ENCODE measurements around the gene CPA4. TPM values are rescaled to one million over a fixed set of nuclear protein-coding genes. Genes with fewer than 3 reads are reported as not detected.
"Not testable (repeated sequence)": the region's sequence is repeated elsewhere in the genome, so short reads cannot be mapped to it uniquely, and the experiment has no call there.

Gene CPA4
- total RNA-seq, 1 donor from 2014 or later, result not detected

DNA sequence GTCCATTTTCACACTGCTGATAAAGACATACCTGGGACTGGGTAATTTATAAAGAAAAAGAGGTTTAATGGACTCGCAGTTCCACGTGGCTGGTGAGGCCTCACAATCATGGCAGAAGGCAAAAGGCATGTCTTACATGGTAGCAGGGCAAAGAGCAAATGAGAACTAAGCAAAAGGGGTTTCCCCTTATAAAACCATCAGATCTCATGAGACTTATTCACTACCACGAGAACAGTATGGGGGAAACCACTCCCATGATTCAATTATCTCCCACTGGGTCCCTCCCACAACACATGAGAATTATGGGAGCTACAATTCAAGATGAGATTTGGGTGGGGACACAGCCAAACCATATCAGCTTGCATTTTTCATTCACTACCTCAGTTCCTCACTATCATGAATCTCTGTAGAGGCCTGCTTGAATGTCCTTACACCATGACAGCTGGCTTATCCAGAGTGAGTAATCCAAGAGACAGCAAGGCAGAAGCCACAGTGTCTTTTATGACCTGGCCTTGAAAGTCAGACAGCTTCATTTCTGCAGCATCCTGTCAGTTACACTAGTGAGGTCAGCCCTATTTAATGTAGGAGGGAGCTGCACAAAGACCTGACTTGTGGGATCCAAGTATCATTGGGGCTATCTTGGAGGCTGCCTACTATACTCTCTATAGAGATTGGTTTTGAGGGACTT is 28.7 kb downstream of the CPA4 start:
- H3K27ac Mint-ChIP-seq; H3K4me3 Mint-ChIP-seq (ENCODE audit: low read depth); DNase-seq (ENCODE audit: low spot score); H3K36me3 Mint-ChIP-seq (ENCODE audit: low read depth); H3K9me3 Mint-ChIP-seq; H3K27me3 Mint-ChIP-seq (ENCODE audit: low read depth); H3K4me1 Mint-ChIP-seq (ENCODE audit: low read depth); intact Hi-C loops (cut with micrococcal nuclease): not testable (repeated sequence)

DNA sequence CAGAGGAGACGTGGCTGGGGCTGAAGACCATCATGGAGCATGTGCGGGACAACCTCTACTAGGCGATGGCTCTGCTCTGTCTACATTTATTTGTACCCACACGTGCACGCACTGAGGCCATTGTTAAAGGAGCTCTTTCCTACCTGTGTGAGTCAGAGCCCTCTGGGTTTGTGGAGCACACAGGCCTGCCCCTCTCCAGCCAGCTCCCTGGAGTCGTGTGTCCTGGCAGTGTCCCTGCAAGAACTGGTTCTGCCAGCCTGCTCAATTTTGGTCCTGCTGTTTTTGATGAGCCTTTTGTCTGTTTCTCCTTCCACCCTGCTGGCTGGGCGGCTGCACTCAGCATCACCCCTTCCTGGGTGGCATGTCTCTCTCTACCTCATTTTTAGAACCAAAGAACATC is 29.7 kb downstream of the CPA4 start:
- no peak overlapping the region for H3K4me3 Mint-ChIP-seq (ENCODE audit: low read depth)
- H3K36me3 Mint-ChIP-seq (ENCODE audit: low read depth), result no peaks in the 10 kb centered on the region
- H3K27me3 Mint-ChIP-seq (ENCODE audit: low read depth), result no peaks in the 10 kb centered on the region
- H3K9me3 Mint-ChIP-seq, result no peaks in the 10 kb centered on the region
- no peak overlapping the region for H3K27ac Mint-ChIP-seq
- no peak for DNase-seq (ENCODE audit: low spot score)
- H3K4me1 Mint-ChIP-seq (ENCODE audit: low read depth), result no peaks in the 10 kb centered on the region
- intact Hi-C loops (cut with micrococcal nuclease), result no loop called here

DNA sequence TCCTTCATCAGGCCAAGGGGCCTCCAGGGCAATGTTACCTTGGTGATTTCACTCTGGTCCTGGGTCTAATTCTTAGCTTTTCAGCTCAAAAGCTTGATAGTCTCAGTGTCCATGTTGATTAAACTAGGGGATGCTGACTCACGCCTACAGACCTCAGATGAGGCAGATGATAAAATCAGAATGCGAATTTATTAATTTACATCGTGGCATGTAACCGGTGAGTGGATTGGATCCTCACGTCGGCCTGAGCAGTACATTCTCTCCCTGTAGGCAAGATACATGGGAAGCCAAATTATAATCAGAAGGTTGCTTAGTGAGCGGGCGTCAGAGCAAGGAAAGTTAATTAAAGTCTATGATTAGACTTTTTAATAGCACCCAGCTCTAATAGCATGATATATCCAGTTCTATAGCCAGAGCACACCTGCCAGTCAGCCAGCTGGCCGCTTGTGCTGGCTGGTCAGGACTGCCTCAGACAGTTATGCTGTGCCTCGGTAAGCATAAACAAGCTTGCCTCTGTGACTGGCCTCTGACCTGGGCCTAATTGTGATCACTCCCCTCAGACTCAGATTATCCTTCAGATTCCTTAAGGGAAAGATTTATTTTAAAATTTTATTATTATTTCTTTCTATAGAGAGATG is 31.5 kb downstream of the CPA4 start:
- no peak overlapping the region for H3K4me3 Mint-ChIP-seq (ENCODE audit: low read depth)
- H3K36me3 Mint-ChIP-seq (ENCODE audit: low read depth), result no peaks in the 10 kb centered on the region

DNA sequence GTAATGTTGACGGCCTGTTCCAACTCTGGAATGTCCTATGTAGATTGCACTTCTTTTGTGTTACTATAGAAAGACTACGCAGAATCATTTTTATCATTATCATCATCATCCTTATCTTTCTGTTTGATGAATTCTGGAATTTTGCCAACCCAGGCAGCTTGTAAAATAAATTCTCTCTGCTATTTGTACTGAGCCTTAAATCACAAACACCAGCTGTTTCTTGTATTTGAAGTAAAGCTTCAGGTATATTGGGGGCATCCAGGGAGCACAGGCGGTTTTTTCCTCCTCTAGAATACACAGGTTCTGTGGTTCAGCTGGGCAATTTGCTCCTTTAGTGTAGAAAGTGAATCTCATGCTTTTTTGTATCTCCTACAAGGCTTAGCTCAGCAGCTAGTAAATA is 36.7 kb downstream of the CPA4 start:
- Mint-ChIP-seq H3K27me3 (ENCODE audit: low read depth) (peaks cover 5% of the 10 kb centered on the region), H3K4me3 (ENCODE audit: low read depth) (no peak overlapping the region), H3K4me1 (ENCODE audit: low read depth) (peaks cover 4% of the 10 kb centered on the region), H3K36me3 (ENCODE audit: low read depth) (no peaks in the 10 kb centered on the region), H3K9me3 (no peaks in the 10 kb centered on the region), H3K27ac (no peak overlapping the region)
- intact Hi-C loops (cut with micrococcal nuclease), result no loop called here
- DNase-seq (ENCODE audit: low spot score), result no peak

More for the DNA sequence above, 31.5 kb downstream of the CPA4 start:
- H3K9me3 Mint-ChIP-seq, result no peaks in the 10 kb centered on the region
- H3K4me1 Mint-ChIP-seq (ENCODE audit: low read depth), result no peaks in the 10 kb centered on the region
- intact Hi-C loops (cut with micrococcal nuclease), result no loop called here
- no peak overlapping the region for H3K27ac Mint-ChIP-seq
- DNase-seq (ENCODE audit: low spot score), result no peak
- no peaks in the 10 kb centered on the region for H3K27me3 Mint-ChIP-seq (ENCODE audit: low read depth)

DNA sequence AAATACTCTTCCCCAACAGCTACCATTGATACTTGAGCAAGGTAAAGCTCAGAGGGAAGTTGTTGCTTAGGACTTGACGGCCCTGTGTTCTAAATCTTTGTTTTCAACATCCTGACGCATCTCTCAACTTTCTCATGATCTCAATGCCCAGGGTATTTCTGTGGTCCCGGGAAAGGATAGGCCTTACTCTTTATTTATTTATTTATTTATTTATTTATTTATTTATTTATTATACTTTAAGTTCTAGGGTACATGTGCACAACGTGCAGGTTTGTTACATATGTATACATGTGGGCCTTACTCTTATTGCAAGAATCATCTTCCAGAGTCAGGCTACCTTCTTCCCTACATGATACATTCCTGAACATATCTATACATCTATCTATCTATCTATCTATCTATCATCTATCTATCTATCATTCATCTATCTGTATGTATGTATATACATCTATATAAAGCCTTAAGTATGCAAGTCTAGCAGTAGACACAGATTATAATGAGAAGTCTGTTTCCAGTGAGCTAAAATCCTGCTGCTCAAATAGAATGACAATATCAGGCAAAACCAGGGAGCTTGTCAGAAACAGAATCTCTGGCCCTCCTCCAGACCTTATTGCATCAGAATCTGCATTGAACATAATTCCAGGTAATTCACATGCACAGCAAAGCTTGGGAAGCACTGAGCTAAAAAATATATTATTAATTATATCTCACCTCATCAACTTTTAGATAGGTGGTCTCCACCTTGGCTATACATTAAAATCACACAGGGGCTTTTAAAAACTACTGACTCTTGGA is 39.5 kb downstream of the CPA4 start:
- H3K4me3 Mint-ChIP-seq (ENCODE audit: low read depth), result no peak overlapping the region

DNA sequence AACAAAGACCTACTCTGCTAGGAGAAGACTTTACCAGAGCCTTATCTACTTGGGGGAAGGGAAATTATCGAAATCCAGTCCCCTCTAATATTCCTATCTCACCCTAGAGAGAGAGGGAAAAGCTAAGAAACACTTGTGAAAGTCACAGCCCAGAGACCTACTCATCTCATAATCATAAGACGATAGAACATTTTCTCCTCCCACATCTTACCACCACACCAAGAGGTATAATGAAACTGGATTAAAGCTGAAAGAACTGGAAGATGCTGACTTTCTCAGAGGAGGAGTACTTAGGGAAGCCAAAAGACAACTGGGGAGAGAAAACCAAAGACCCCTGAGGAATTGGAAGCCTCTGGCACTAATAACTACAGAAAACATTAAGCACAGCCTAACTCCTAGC is 40.9 kb downstream of the CPA4 start:
- Mint-ChIP-seq H3K4me1 (ENCODE audit: low read depth) (peaks cover 4% of the 10 kb centered on the region), H3K4me3 (ENCODE audit: low read depth) (no peak overlapping the region), H3K36me3 (ENCODE audit: low read depth) (no peaks in the 10 kb centered on the region), H3K9me3 (no peaks in the 10 kb centered on the region), H3K27ac (no peak overlapping the region), H3K27me3 (ENCODE audit: low read depth) (peaks cover 5% of the 10 kb centered on the region)
- intact Hi-C loops (cut with micrococcal nuclease), result no loop called here
- no peak for DNase-seq (ENCODE audit: low spot score)

More for the DNA sequence above, 39.5 kb downstream of the CPA4 start:
- no peak overlapping the region for H3K27ac Mint-ChIP-seq
- H3K27me3 Mint-ChIP-seq (ENCODE audit: low read depth), result peaks cover 5% of the 10 kb centered on the region
- DNase-seq (ENCODE audit: low spot score), result no peak
- H3K36me3 Mint-ChIP-seq (ENCODE audit: low read depth), result no peaks in the 10 kb centered on the region
- H3K9me3 Mint-ChIP-seq, result no peaks in the 10 kb centered on the region
- H3K4me1 Mint-ChIP-seq (ENCODE audit: low read depth), result peaks cover 4% of the 10 kb centered on the region
- intact Hi-C loops (cut with micrococcal nuclease), result no loop called here

DNA sequence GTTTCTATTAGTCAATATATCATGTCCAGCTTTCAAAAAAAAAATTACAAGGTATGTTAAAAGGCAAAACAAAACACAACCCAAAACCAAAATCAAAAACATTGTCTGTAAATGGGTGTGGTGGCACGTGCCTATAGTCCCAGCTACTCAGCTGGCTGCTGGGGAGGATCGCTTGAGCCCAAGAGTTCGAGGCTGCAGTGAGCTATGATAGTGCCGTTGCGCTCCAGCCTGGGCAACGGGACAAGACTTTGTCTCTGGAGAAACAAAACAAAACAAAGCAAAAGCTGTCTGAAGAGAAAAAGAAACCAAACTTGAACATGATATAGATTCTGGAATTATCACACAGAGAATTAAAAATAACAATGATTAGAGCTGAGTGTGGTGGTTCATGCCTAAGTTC is 41.3 kb downstream of the CPA4 start:
- Mint-ChIP-seq H3K4me3 (ENCODE audit: low read depth) (no peak overlapping the region), H3K9me3 (no peaks in the 10 kb centered on the region), H3K36me3 (ENCODE audit: low read depth) (no peaks in the 10 kb centered on the region), H3K27ac (no peak overlapping the region), H3K4me1 (ENCODE audit: low read depth) (peaks cover 4% of the 10 kb centered on the region), H3K27me3 (ENCODE audit: low read depth) (peaks cover 5% of the 10 kb centered on the region)
- DNase-seq (ENCODE audit: low spot score), result no peak
- intact Hi-C loops (cut with micrococcal nuclease), result no loop called here

DNA sequence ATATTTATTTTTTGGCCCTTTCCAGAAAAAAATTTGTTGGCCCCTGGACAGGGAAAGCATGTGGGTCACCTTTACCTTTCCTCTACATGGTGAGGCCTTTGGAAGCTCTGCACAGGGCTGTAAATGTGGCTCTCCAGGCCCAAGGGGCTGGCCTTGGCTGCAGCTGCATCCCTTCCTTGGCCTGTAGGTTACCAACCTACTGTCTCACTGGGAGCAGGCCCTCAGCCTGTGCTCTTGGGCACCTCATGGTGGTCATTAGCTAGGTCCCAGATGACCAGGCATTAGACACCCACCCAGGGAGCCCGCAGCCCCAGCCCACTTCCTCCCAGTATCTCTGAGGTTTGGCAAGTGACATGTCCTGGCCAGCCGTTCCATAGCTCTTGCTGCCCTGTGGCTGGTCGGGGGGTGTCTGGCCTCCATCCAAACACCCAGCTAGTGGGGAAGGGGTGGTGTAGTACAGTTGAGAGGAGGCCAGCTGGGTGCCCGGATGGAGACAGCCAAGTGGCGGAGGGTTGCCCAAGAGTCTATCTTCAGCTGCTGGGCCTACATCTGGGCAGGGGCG is 44.5 kb downstream of the CPA4 start:
- intact Hi-C loops (cut with micrococcal nuclease), result no loop called here

DNA sequence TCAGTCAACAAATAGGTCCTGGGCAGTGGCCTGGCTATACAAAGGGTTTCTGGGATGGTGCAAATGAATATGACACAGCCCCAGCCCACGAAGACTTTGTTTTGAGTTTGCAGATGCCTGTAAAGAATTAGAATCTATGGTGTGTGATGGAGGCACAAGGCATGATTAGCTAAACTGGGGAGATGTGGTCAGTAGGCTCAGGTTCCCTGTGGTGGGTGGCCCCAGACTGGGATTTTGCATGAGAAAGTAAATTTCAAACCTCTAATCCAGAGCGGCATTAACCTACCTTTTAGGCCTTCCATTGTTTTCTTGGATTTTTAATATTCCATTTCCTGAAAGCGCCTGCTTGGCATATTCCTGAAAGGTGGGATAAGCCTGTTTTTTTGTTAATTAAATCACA is 45.3 kb downstream of the CPA4 start:
- H3K9me3 Mint-ChIP-seq, result no peaks in the 10 kb centered on the region
- peaks cover 4% of the 10 kb centered on the region for H3K4me1 Mint-ChIP-seq (ENCODE audit: low read depth)
- intact Hi-C loops (cut with micrococcal nuclease), result no loop called here
- no peak for DNase-seq (ENCODE audit: low spot score)
- no peak overlapping the region for H3K27ac Mint-ChIP-seq
- H3K4me3 Mint-ChIP-seq (ENCODE audit: low read depth), result no peak overlapping the region
- H3K27me3 Mint-ChIP-seq (ENCODE audit: low read depth), result peaks cover 2% of the 10 kb centered on the region
- no peaks in the 10 kb centered on the region for H3K36me3 Mint-ChIP-seq (ENCODE audit: low read depth)

More for the DNA sequence above, 44.5 kb downstream of the CPA4 start:
- no peaks in the 10 kb centered on the region for H3K36me3 Mint-ChIP-seq (ENCODE audit: low read depth)
- peaks cover 2% of the 10 kb centered on the region for H3K27me3 Mint-ChIP-seq (ENCODE audit: low read depth)
- H3K9me3 Mint-ChIP-seq, result no peaks in the 10 kb centered on the region
- H3K27ac Mint-ChIP-seq, result no peak overlapping the region
- no peak overlapping the region for H3K4me3 Mint-ChIP-seq (ENCODE audit: low read depth)
- DNase-seq (ENCODE audit: low spot score), result no peak
- peaks cover 4% of the 10 kb centered on the region for H3K4me1 Mint-ChIP-seq (ENCODE audit: low read depth)

DNA sequence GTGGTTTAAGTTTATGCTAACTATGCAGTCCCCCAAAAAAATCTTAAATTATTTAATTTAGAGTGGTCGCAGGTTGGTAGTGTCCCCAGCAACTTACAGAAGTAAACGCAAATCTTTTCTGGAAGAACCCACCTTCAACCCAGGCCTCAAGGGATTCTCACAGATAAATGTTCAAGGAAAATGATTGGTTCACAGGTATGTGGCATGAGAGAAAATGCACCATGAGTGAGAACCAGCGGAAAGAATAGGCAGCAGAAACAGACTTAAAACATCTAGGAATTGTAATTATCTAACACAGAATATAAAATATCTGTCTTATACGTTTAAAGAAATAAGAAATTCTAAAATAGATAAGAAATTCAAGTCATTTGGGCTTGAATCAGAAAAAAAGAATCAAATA is 48.9 kb downstream of the CPA4 start:
- Mint-ChIP-seq H3K4me1 (ENCODE audit: low read depth) (peaks cover 1% of the 10 kb centered on the region), H3K27me3 (ENCODE audit: low read depth) (peaks cover 6% of the 10 kb centered on the region), H3K36me3 (ENCODE audit: low read depth) (no peaks in the 10 kb centered on the region), H3K4me3 (ENCODE audit: low read depth) (no peak overlapping the region), H3K27ac (no peak overlapping the region), H3K9me3 (no peaks in the 10 kb centered on the region)
- intact Hi-C loops (cut with micrococcal nuclease), result no loop called here
- DNase-seq (ENCODE audit: low spot score), result no peak

DNA sequence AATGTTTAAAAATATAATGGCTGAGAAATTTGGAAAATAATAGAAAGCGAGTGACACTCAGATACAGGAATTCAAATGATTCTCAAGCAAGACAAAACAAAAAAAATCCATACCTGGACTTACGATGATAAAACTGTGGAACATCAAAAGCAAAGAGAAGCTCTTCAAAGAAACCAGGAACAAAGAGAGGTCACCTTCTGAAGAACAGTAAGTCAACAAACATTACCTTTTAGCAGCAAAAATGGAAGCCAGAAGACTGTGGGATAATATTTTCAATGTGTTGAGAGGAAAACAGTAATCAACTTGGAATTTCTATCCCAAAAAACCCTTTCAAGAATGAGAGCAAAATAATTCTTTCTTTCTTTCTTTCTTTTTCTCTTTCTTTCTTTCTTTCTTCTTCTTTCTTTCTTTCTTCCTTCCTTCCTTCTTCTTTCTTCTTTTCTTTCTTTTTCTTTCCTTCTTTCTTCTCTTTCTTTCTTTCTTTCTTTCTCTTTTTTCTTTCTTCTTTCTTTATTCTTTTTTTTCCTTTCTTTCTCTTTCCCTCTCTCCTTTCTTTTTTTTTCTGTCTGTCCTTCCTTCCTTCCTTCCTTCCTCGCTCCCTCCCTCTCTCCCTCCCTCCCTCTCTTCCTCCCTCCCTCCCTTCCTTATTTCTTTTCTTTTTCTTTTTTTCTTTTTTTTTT is 49.9 kb downstream of the CPA4 start:
- Mint-ChIP-seq H3K4me1 (ENCODE audit: low read depth) (peaks cover 1% of the 10 kb centered on the region), H3K27me3 (ENCODE audit: low read depth) (peaks cover 6% of the 10 kb centered on the region), H3K4me3 (ENCODE audit: low read depth) (no peak overlapping the region), H3K27ac (no peak overlapping the region), H3K36me3 (ENCODE audit: low read depth) (no peaks in the 10 kb centered on the region), H3K9me3 (no peaks in the 10 kb centered on the region)
- intact Hi-C loops (cut with micrococcal nuclease), result no loop called here
- no peak for DNase-seq (ENCODE audit: low spot score)

DNA sequence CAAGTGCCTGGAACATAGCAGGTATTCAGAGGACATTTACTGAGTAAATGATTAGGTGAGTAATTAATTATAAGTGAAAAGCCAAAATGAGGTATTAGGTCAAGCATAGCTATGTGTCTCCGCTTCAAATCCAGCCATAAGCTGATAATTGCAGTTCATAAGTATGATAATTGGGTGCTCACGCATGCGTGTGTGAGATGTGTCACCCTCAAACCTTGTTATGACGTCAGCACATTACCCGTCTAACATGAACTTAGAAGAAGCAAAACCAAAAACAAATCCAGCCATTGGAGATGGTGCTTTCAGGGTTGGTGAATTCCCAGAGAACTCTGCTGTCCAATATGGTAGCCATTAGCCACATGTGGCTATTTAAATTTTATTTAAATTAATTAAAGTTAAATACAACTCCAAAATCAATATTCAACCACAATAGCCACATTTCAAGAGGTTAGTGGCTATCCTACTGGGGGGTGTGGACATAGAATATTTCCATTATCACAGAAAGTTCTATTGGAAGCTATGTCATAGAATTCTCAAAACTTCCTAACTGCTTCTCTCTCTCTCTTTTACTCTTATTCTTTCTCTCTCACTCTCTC is 51.4 kb downstream of the CPA4 start, which contains the start of gene CPA5:
CPA5 (plus strand) TSS at position 546 of the 596 bp plus-strand sequence. CDS start 1,670 bp downstream, outside the sequence.
- Mint-ChIP-seq H3K36me3 (ENCODE audit: low read depth) (no peaks in the 10 kb centered on the region), H3K4me1 (ENCODE audit: low read depth) (peaks cover 1% of the 10 kb centered on the region), H3K27me3 (ENCODE audit: low read depth) (peaks cover 6% of the 10 kb centered on the region), H3K4me3 (ENCODE audit: low read depth) (no peak within 1 kb of the TSS), H3K9me3 (no peaks in the 10 kb centered on the region), H3K27ac (no peak within 1 kb of the TSS)
- intact Hi-C loops (cut with micrococcal nuclease), result no loop called here
- no peak for DNase-seq (ENCODE audit: low spot score)

All from activated T-helper 2 cell treated with anti-CD3 and anti-CD28 coated beads, Interferon-gamma antibody, Interleukin-2, Interleukin-4, amounts not matched to agents 10 μg/mL and 5 μg/mL and 100 μg/mL, durations not matched to agents 14 hours and 24 hours and 36 hours (primary cell).